Measurements from ENCODE around the gene HUNK.

Gene HUNK

GRCh38 chr21:31897311-31897710 is 24.5 kb downstream of the HUNK start:
- TF ChIP-seq BACH2 (CRISPR knock-in tag; IDR thresholded peaks at IDR 0.05; ENCODE audit: borderline replicate concordance) = no peak
- TF ChIP-seq PPARA (CRISPR knock-in tag; IDR thresholded peaks at IDR 0.05; ENCODE audit: borderline replicate concordance) = no peak
- TF ChIP-seq TSHZ2 (CRISPR knock-in tag; IDR thresholded peaks at IDR 0.05) = no peak
- no peak for TF ChIP-seq GLIS3 (CRISPR knock-in tag; IDR thresholded peaks at IDR 0.05)
- no peak for TF ChIP-seq ARNTL (CRISPR knock-in tag; IDR thresholded peaks at IDR 0.05; ENCODE audit: borderline replicate concordance, low read depth)
- TF ChIP-seq ISL1 (CRISPR knock-in tag; IDR thresholded peaks at IDR 0.05) = no peak
- TF ChIP-seq TCF4 (CRISPR knock-in tag; IDR thresholded peaks at IDR 0.05; ENCODE audit: borderline replicate concordance) = no peak
- no peak for TF ChIP-seq RARB (CRISPR knock-in tag; IDR thresholded peaks at IDR 0.05)
- no peak for TF ChIP-seq POU6F1 (CRISPR knock-in tag; IDR thresholded peaks at IDR 0.05; ENCODE audit: borderline replicate concordance, low read depth)
- no peak for TF ChIP-seq TOX (CRISPR knock-in tag; IDR thresholded peaks at IDR 0.05; ENCODE audit: borderline replicate concordance)
- TF ChIP-seq ZFP30 (CRISPR knock-in tag; IDR thresholded peaks at IDR 0.05) = no peak
- no peak for TF ChIP-seq ZNF70 (CRISPR knock-in tag; IDR thresholded peaks at IDR 0.05)
- no peak for TF ChIP-seq CSRNP3 (CRISPR knock-in tag; IDR thresholded peaks at IDR 0.05)
- no peak for TF ChIP-seq ZNF8 (CRISPR knock-in tag; IDR thresholded peaks at IDR 0.05)
- no peak for TF ChIP-seq OSR1 (CRISPR knock-in tag; IDR thresholded peaks at IDR 0.05)
- no peak for TF ChIP-seq ZNF565 (CRISPR knock-in tag; conservative IDR thresholded peaks at IDR 0.05; ENCODE audit: low read depth)
- TF ChIP-seq ZC3H10 (CRISPR knock-in tag; IDR thresholded peaks at IDR 0.05) = no peak
- no peak for TF ChIP-seq CREB5 (CRISPR knock-in tag; IDR thresholded peaks at IDR 0.05; ENCODE audit: low read depth)
- no peak for TF ChIP-seq PATZ1 (CRISPR knock-in tag; IDR thresholded peaks at IDR 0.05; ENCODE audit: borderline replicate concordance)
- no peak for TF ChIP-seq ZFP3 (CRISPR knock-in tag; IDR thresholded peaks at IDR 0.05)
- no peak for ATAC-seq

- no peak for ATAC-seq
- no peak for TF ChIP-seq CSDC2 (CRISPR knock-in tag; IDR thresholded peaks at IDR 0.05)
- no peak for TF ChIP-seq ZNF70 (CRISPR knock-in tag; IDR thresholded peaks at IDR 0.05)
- TF ChIP-seq POU6F1 (CRISPR knock-in tag; IDR thresholded peaks at IDR 0.05; ENCODE audit: borderline replicate concordance, low read depth) = no peak
- TF ChIP-seq ESRRG (CRISPR knock-in tag; IDR thresholded peaks at IDR 0.05) = no peak
- no peak for TF ChIP-seq CSRNP3 (CRISPR knock-in tag; IDR thresholded peaks at IDR 0.05)
- no peak for TF ChIP-seq RARB (CRISPR knock-in tag; IDR thresholded peaks at IDR 0.05)
- no peak for TF ChIP-seq GLIS3 (CRISPR knock-in tag; IDR thresholded peaks at IDR 0.05)
- no peak for TF ChIP-seq PATZ1 (CRISPR knock-in tag; IDR thresholded peaks at IDR 0.05; ENCODE audit: borderline replicate concordance)
- TF ChIP-seq BACH2 (CRISPR knock-in tag; IDR thresholded peaks at IDR 0.05; ENCODE audit: borderline replicate concordance) = no peak
Measured at GRCh38 chr21:31898933-31899630, 26.3 kb downstream of the HUNK start.

Data from SK-N-SH treated with all-trans-retinoic acid at 6 μM for 48 hours (cell line).